Erythroblast (primary cell): ENCODE results near the gene SLC35F3.

ENCODE experiments used
- GATA1 ChIP-seq: IDR thresholded peaks from 2 replicates; pipeline ENCODE4 v1.6.1; 2011; ENCODE audit warnings: low read depth, mild to moderate bottlenecking, control low read depth, low read length, moderate library complexity
- POLR2A ChIP-seq: IDR thresholded peaks from 2 replicates; pipeline ENCODE4 v1.6.1; 2011; ENCODE audit warnings: mild to moderate bottlenecking, low read length

DNA sequence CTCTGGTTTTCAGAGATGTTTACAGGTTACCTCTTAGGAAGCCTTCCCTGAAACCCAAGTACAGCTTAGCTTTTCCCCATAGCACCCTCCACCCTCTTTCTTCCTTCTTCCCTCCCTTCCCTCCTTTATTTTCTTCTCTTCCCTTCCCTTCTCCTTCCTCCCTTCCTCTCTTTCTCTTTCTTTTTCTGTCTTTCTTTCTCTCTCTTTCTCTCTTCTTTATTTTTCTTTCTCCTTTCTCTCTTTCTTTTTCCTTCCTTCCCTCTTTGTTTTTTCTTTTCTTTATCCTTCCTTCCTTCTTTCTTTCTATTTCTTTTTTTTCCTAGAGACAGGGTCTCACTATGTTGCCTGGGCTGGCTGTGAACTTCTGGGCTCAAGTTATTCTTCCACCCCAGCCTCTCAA, 231.6 kb downstream of the SLC35F3 start:
- TF ChIP-seq POLR2A (no peak), GATA1 (no peak)
